MM.1S (cell line): ENCODE results near the gene CLIP4.

ENCODE experiments used
- DNase-seq: peaks from one replicate; pipeline ENCODE4 v3.0.0-alpha.2; 2015
- H2AFZ ChIP-seq: fragments of 300-600 bp; sonication (generic); 2 replicates; pipeline ENCODE4 v1.6.0; 2016; ENCODE audit warnings: antibody characterized with exemption, low read length
- H3F3A ChIP-seq: fragments of 300-600 bp; sonication (generic); 2 replicates; pipeline ENCODE4 v1.6.1; 2016; ENCODE audit warnings: mild to moderate bottlenecking, antibody characterized with exemption, low read length, moderate library complexity, mixed read lengths; ENCODE audit not compliant: insufficient read depth
- H3K27ac ChIP-seq: fragments of 300-600 bp; sonication (generic); 2 replicates; pipeline ENCODE4 v1.5.1; 2016; ENCODE audit warnings: mild to moderate bottlenecking, low read length
- H3K27me3 ChIP-seq: fragments of 300-600 bp; sonication (generic); replicated peaks from 2 replicates; pipeline ENCODE4 v1.6.0; 2016; ENCODE audit warnings: low read length; ENCODE audit not compliant: insufficient read depth
- H3K36me3 ChIP-seq: fragments of 300-600 bp; sonication (generic); replicated peaks from 2 replicates; pipeline ENCODE4 v1.6.1; 2016; ENCODE audit warnings: mild to moderate bottlenecking, low read length, mixed read lengths; ENCODE audit not compliant: insufficient read depth
- H3K4me1 ChIP-seq: fragments of 300-600 bp; sonication (generic); 2 replicates; pipeline ENCODE4 v1.6.1; 2016; ENCODE audit warnings: low read length, mixed read lengths
- H3K4me2 ChIP-seq: fragments of 300-600 bp; sonication (generic); 2 replicates; pipeline ENCODE4 v1.6.0; 2016; ENCODE audit warnings: low read depth, low read length
- H3K4me3 ChIP-seq: fragments of 300-600 bp; sonication (generic); 2 replicates; pipeline ENCODE4 v1.5.1; 2016; ENCODE audit warnings: low read length, mixed read lengths
- H3K79me2 ChIP-seq: fragments of 300-600 bp; sonication (generic); 2 replicates; pipeline ENCODE4 v1.6.1; 2016; ENCODE audit warnings: mixed run types, low read length, mixed read lengths
- H3K9ac ChIP-seq: fragments of 300-600 bp; sonication (generic); 2 replicates; pipeline ENCODE4 v1.6.1; 2016; ENCODE audit warnings: low read length, mixed read lengths
- H3K9me2 ChIP-seq: fragments of 300-600 bp; sonication (generic); replicated peaks from 2 replicates; pipeline ENCODE4 v1.6.1; 2016; ENCODE audit warnings: mild to moderate bottlenecking, low read length, mixed read lengths; ENCODE audit not compliant: insufficient read depth
- H3K9me3 ChIP-seq: fragments of 300-600 bp; sonication (generic); replicated peaks from 2 replicates; pipeline ENCODE4 v1.6.1; 2016; ENCODE audit warnings: mild to moderate bottlenecking, low read length, mixed read lengths; ENCODE audit not compliant: insufficient read depth
- H4K20me1 ChIP-seq: fragments of 300-600 bp; sonication (generic); 2 replicates; pipeline ENCODE4 v1.6.1; 2016; ENCODE audit warnings: mild to moderate bottlenecking, low read length, moderate library complexity, mixed read lengths; ENCODE audit not compliant: insufficient read depth
- CTCF ChIP-seq: fragments of 300-600 bp; sonication (generic); IDR thresholded peaks from 2 replicates; pipeline ENCODE4 v1.5.1; 2016; ENCODE audit warnings: antibody characterized with exemption, low read length, mixed read lengths
- EZH2 ChIP-seq: fragments of 300-600 bp; sonication (generic); optimal IDR thresholded peaks from 2 replicates; pipeline ENCODE3; 2017; ENCODE audit warnings: low read depth, mild to moderate bottlenecking, antibody characterized with exemption, low read length, mixed read lengths
- EZH2phosphoT487 ChIP-seq: fragments of 300-600 bp; sonication (generic); IDR thresholded peaks from 2 replicates; pipeline ENCODE4 v1.6.1; 2018; ENCODE audit warnings: antibody characterized with exemption, low read length

CLIP4 gene

DNA sequence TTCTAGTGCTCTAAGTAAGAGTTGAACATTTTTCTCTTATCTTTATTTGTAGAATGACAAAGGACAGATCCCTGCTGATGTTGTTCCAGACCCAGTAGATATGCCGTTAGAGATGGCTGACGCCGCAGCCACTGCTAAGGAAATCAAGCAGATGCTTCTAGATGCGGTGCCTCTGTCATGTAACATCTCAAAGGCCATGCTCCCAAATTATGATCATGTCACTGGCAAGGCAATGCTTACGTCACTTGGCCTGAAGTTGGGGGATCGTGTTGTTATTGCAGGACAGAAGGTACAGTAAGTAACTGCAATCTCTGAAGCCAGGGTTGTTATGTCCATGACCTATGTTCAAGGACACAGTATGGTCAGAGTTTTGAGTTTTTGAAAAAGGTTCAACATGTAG is 28.4 kb downstream of the CLIP4 start:
- no peaks in the 10 kb centered on the region for H4K20me1 ChIP-seq
- no peak overlapping the region for H3K9ac ChIP-seq
- H3K27ac ChIP-seq: no peak overlapping the region
- TF ChIP-seq EZH2phosphoT487 (no peak), EZH2 (no peak)
- H3K36me3 ChIP-seq: no peaks in the 10 kb centered on the region
- peaks cover 17% of the 10 kb centered on the region for H3K4me1 ChIP-seq
- no peak overlapping the region for H3K4me2 ChIP-seq
- DNase-seq: no peak
- H3K4me3 ChIP-seq: no peak overlapping the region
- H3K9me3 ChIP-seq: no peaks in the 10 kb centered on the region
- H3K79me2 ChIP-seq: no peaks in the 10 kb centered on the region
- no peaks in the 10 kb centered on the region for H3K27me3 ChIP-seq
- H3F3A ChIP-seq: peaks cover 7% of the 10 kb centered on the region
- no peak overlapping the region for H2AFZ ChIP-seq
- H3K9me2 ChIP-seq: no peaks in the 10 kb centered on the region

- TF ChIP-seq EZH2phosphoT487 (no peak), EZH2 (no peak), CTCF (no peak)
These were observed 31.0 kb downstream of the CLIP4 start for GRCh38 chr2:29146197-29146596.

GRCh38 chr2:29147963-29148362 is 32.7 kb downstream of the CLIP4 start:
- no peak overlapping the region for H3K4me2 ChIP-seq
- H3K4me1 ChIP-seq: no peaks in the 10 kb centered on the region
- no peaks in the 10 kb centered on the region for H3K36me3 ChIP-seq
- TF ChIP-seq EZH2: no peak
- no peak for TF ChIP-seq EZH2phosphoT487
- no peak for TF ChIP-seq CTCF
- no peaks in the 10 kb centered on the region for H3K79me2 ChIP-seq
- no peak for DNase-seq
- H3F3A ChIP-seq: no peaks in the 10 kb centered on the region
- no peak overlapping the region for H2AFZ ChIP-seq
- no peak overlapping the region for H3K4me3 ChIP-seq
- H4K20me1 ChIP-seq: no peaks in the 10 kb centered on the region
- no peak overlapping the region for H3K9ac ChIP-seq
- H3K27me3 ChIP-seq: no peaks in the 10 kb centered on the region
- H3K9me3 ChIP-seq: no peaks in the 10 kb centered on the region
- no peak overlapping the region for H3K27ac ChIP-seq
- H3K9me2 ChIP-seq: no peaks in the 10 kb centered on the region

More at GRCh38 chr2:29146197-29146596, 31.0 kb downstream of the CLIP4 start:
- Histone ChIP-seq H3K27ac (no peak overlapping the region), H3K4me2 (no peak overlapping the region), H3K9ac (no peak overlapping the region), H2AFZ (no peak overlapping the region), H3K36me3 (no peaks in the 10 kb centered on the region), H3K9me2 (no peaks in the 10 kb centered on the region), H3K79me2 (no peaks in the 10 kb centered on the region), H3K27me3 (no peaks in the 10 kb centered on the region), H3F3A (peaks cover under 1% of the 10 kb centered on the region; the same call in 1 of the 2 replicates), H4K20me1 (no peaks in the 10 kb centered on the region), H3K4me1 (peaks cover 8% of the 10 kb centered on the region), H3K9me3 (no peaks in the 10 kb centered on the region), H3K4me3 (no peak overlapping the region)
- no peak for DNase-seq

DNA sequence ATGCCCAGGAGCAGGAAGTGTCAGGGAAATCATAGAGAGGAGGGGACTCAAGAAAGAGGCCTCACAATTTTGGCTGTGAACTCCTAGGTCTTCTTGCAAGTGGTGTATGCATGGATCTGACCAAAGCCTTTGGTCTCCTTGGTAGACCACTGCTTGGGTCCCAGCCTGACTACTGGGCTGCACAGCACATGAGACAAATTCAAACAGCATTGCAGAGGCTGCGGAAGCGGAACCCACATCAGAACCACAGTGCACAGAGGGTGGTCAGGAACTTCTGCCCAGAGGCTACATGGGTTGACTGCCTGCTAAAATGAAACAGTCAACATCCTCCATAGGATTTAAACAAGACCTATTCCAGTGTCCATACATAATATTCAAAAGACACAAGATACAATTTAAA is 39.4 kb downstream of the CLIP4 start:
- Histone ChIP-seq H2AFZ (no peak overlapping the region), H3K9me2 (no peaks in the 10 kb centered on the region), H3K79me2 (no peaks in the 10 kb centered on the region), H3K36me3 (no peaks in the 10 kb centered on the region), H3K4me3 (no peak overlapping the region), H4K20me1 (no peaks in the 10 kb centered on the region), H3K9ac (no peak overlapping the region), H3F3A (no peaks in the 10 kb centered on the region), H3K27me3 (no peaks in the 10 kb centered on the region), H3K4me2 (no peak overlapping the region), H3K27ac (no peak overlapping the region), H3K9me3 (no peaks in the 10 kb centered on the region), H3K4me1 (no peaks in the 10 kb centered on the region)
- no peak for DNase-seq
- no peak for TF ChIP-seq EZH2
- no peak for TF ChIP-seq EZH2phosphoT487
- TF ChIP-seq CTCF: no peak
